ENCODE measurements around the gene MAPRE3.

Gene MAPRE3

DNA sequence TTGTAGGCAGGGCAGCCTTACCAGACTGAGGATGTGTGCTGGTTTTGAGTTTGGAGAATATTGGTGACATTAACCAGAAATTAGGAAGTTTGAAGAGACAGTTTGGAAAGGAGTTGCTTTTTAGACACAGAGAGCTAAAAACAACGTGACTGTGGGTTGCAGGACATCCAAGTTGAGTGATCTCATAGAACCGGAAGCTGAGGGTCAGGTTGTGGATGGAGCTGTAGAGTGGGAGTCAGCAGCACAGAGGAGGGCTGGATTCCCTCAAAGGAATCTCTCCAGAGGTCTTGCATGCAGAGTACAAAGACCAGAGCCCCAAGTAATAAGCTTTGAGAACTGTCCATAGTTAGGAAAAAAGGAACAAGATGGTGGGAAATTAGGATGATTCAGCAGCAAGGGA is 9.3 kb downstream of the MAPRE3 start:
- H3K4me1 ChIP-seq (ENCODE audit: control insufficient read depth in 2 of 2, insufficient read depth in 2 of 2, low read length in 2 of 2): peaks cover 13 to 19% of the 10 kb centered on the region in 2 donors
- no peak overlapping the region for H3K9ac ChIP-seq (ENCODE audit: low read depth in 1 of 2, low read length in 2 of 2)
- no peaks in the 10 kb centered on the region for H3K9me3 ChIP-seq (ENCODE audit: control insufficient read depth in 2 of 2, low read length in 2 of 2)
- no peak overlapping the region for H3K4me3 ChIP-seq (ENCODE audit: low read length in 2 of 2)
- no peaks in the 10 kb centered on the region for H3K27me3 ChIP-seq (ENCODE audit: control insufficient read depth in 2 of 2, insufficient read depth in 2 of 2, low read length in 2 of 2)
- no peaks in the 10 kb centered on the region for H3K36me3 ChIP-seq (ENCODE audit: control insufficient read depth in 2 of 2, insufficient read depth in 2 of 2, low read length in 2 of 2)
- H3K27ac ChIP-seq (ENCODE audit: low read depth in 2 of 2, low read length in 2 of 2): no peak overlapping the region

GRCh38 chr2:26980971-26981370 is 10.5 kb downstream of the MAPRE3 start:
- Histone ChIP-seq H3K27me3 (ENCODE audit: control insufficient read depth in 2 of 2, insufficient read depth in 2 of 2, low read length in 2 of 2) (no peaks in the 10 kb centered on the region), H3K36me3 (ENCODE audit: control insufficient read depth in 2 of 2, insufficient read depth in 2 of 2, low read length in 2 of 2) (no peaks in the 10 kb centered on the region), H3K9me3 (ENCODE audit: control insufficient read depth in 2 of 2, low read length in 2 of 2) (no peaks in the 10 kb centered on the region), H3K27ac (ENCODE audit: low read depth in 2 of 2, low read length in 2 of 2) (no peak overlapping the region), H3K4me1 (ENCODE audit: control insufficient read depth in 2 of 2, insufficient read depth in 2 of 2, low read length in 2 of 2) (peaks cover 13 to 19% of the 10 kb centered on the region in 2 donors), H3K9ac (ENCODE audit: low read depth in 1 of 2, low read length in 2 of 2) (no peak overlapping the region), H3K4me3 (ENCODE audit: low read length in 2 of 2) (no peak overlapping the region)

GRCh38 chr2:26982102-26982742 is 11.8 kb downstream of the MAPRE3 start:
- H3K4me3 ChIP-seq (ENCODE audit: low read length in 2 of 2): peak overlapping the region in 1 of 2 donors; percentile 2
- peak overlapping the region; percentile 23 to 44 for H3K27ac ChIP-seq (ENCODE audit: low read depth in 2 of 2, low read length in 2 of 2)
- H3K4me1 ChIP-seq (ENCODE audit: control insufficient read depth in 2 of 2, insufficient read depth in 2 of 2, low read length in 2 of 2): peaks cover 13 to 19% of the 10 kb centered on the region in 2 donors
- no peaks in the 10 kb centered on the region for H3K27me3 ChIP-seq (ENCODE audit: control insufficient read depth in 2 of 2, insufficient read depth in 2 of 2, low read length in 2 of 2)
- H3K9me3 ChIP-seq (ENCODE audit: control insufficient read depth in 2 of 2, low read length in 2 of 2): no peaks in the 10 kb centered on the region
- no peak overlapping the region for H3K9ac ChIP-seq (ENCODE audit: low read depth in 1 of 2, low read length in 2 of 2)
- H3K36me3 ChIP-seq (ENCODE audit: control insufficient read depth in 2 of 2, insufficient read depth in 2 of 2, low read length in 2 of 2): peaks cover 0 to 7% of the 10 kb centered on the region in 2 donors

DNA sequence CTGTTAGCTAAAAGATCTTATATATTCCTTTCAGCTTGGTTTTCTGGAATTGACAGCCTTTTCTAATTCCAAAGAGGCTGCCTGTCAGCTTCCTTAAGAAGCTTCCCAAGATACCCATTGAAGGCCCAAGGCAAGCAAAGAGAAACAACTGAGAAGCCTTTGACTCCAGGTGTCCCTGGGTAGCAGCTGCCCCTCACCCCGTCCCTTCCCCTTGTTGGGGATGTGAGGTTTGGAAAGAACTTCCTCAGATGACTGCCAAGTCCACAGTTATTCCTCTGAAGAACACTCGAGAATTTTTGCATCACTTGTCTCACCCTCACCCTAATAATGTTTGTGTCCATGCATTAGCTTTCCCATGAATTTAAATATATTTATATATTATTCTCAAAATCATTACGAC is 13.3 kb downstream of the MAPRE3 start:
- H3K27ac ChIP-seq (ENCODE audit: low read depth in 2 of 2, low read length in 2 of 2): no peak overlapping the region
- no peak overlapping the region for H3K9ac ChIP-seq (ENCODE audit: low read depth in 1 of 2, low read length in 2 of 2)

GRCh38 chr2:26985807-26986206 is 15.4 kb downstream of the MAPRE3 start:
- H3K27me3 ChIP-seq (ENCODE audit: control insufficient read depth in 2 of 2, insufficient read depth in 2 of 2, low read length in 2 of 2): no peaks in the 10 kb centered on the region
- peaks cover 9 to 13% of the 10 kb centered on the region in 2 donors for H3K4me1 ChIP-seq (ENCODE audit: control insufficient read depth in 2 of 2, insufficient read depth in 2 of 2, low read length in 2 of 2)
- H3K4me3 ChIP-seq (ENCODE audit: low read length in 2 of 2): no peak overlapping the region
- H3K9me3 ChIP-seq (ENCODE audit: control insufficient read depth in 2 of 2, low read length in 2 of 2): no peaks in the 10 kb centered on the region
- peaks cover 0 to 7% of the 10 kb centered on the region in 2 donors for H3K36me3 ChIP-seq (ENCODE audit: control insufficient read depth in 2 of 2, insufficient read depth in 2 of 2, low read length in 2 of 2)
- H3K27ac ChIP-seq (ENCODE audit: low read depth in 2 of 2, low read length in 2 of 2): no peak overlapping the region
- no peak overlapping the region for H3K9ac ChIP-seq (ENCODE audit: low read depth in 1 of 2, low read length in 2 of 2)

More for the DNA sequence above, 13.3 kb downstream of the MAPRE3 start:
- peaks cover 9 to 13% of the 10 kb centered on the region in 2 donors for H3K4me1 ChIP-seq (ENCODE audit: control insufficient read depth in 2 of 2, insufficient read depth in 2 of 2, low read length in 2 of 2)
- no peak overlapping the region for H3K4me3 ChIP-seq (ENCODE audit: low read length in 2 of 2)
- peaks cover 0 to 7% of the 10 kb centered on the region in 2 donors for H3K36me3 ChIP-seq (ENCODE audit: control insufficient read depth in 2 of 2, insufficient read depth in 2 of 2, low read length in 2 of 2)
- H3K9me3 ChIP-seq (ENCODE audit: control insufficient read depth in 2 of 2, low read length in 2 of 2): no peaks in the 10 kb centered on the region
- no peaks in the 10 kb centered on the region for H3K27me3 ChIP-seq (ENCODE audit: control insufficient read depth in 2 of 2, insufficient read depth in 2 of 2, low read length in 2 of 2)

- Histone ChIP-seq H3K9me3 (ENCODE audit: control insufficient read depth in 2 of 2, low read length in 2 of 2) (no peaks in the 10 kb centered on the region), H3K4me1 (ENCODE audit: control insufficient read depth in 2 of 2, insufficient read depth in 2 of 2, low read length in 2 of 2) (peaks cover 9 to 13% of the 10 kb centered on the region in 2 donors), H3K4me3 (ENCODE audit: low read length in 2 of 2) (no peak overlapping the region), H3K27ac (ENCODE audit: low read depth in 2 of 2, low read length in 2 of 2) (no peak overlapping the region), H3K36me3 (ENCODE audit: control insufficient read depth in 2 of 2, insufficient read depth in 2 of 2, low read length in 2 of 2) (peaks cover 0 to 7% of the 10 kb centered on the region in 2 donors), H3K9ac (ENCODE audit: low read depth in 1 of 2, low read length in 2 of 2) (no peak overlapping the region), H3K27me3 (ENCODE audit: control insufficient read depth in 2 of 2, insufficient read depth in 2 of 2, low read length in 2 of 2) (no peaks in the 10 kb centered on the region)
These were observed 16.1 kb downstream of the MAPRE3 start for GRCh38 chr2:26986576-26986975.

- H3K4me1 ChIP-seq (ENCODE audit: control insufficient read depth in 2 of 2, insufficient read depth in 2 of 2, low read length in 2 of 2): no peaks in the 10 kb centered on the region
- H3K9ac ChIP-seq (ENCODE audit: low read depth in 1 of 2, low read length in 2 of 2): no peak overlapping the region
- H3K36me3 ChIP-seq (ENCODE audit: control insufficient read depth in 2 of 2, insufficient read depth in 2 of 2, low read length in 2 of 2): peaks cover 0 to 7% of the 10 kb centered on the region in 2 donors
- no peak overlapping the region for H3K4me3 ChIP-seq (ENCODE audit: low read length in 2 of 2)
- H3K9me3 ChIP-seq (ENCODE audit: control insufficient read depth in 2 of 2, low read length in 2 of 2): no peaks in the 10 kb centered on the region
- H3K27me3 ChIP-seq (ENCODE audit: control insufficient read depth in 2 of 2, insufficient read depth in 2 of 2, low read length in 2 of 2): no peaks in the 10 kb centered on the region
- no peak overlapping the region for H3K27ac ChIP-seq (ENCODE audit: low read depth in 2 of 2, low read length in 2 of 2)
These were observed 17.8 kb downstream of the MAPRE3 start for GRCh38 chr2:26988058-26988860.

GRCh38 chr2:26989156-26989555 is 18.7 kb downstream of the MAPRE3 start:
- Histone ChIP-seq H3K4me3 (ENCODE audit: low read length in 2 of 2) (no peak overlapping the region), H3K9ac (ENCODE audit: low read depth in 1 of 2, low read length in 2 of 2) (no peak overlapping the region), H3K9me3 (ENCODE audit: control insufficient read depth in 2 of 2, low read length in 2 of 2) (no peaks in the 10 kb centered on the region), H3K27me3 (ENCODE audit: control insufficient read depth in 2 of 2, insufficient read depth in 2 of 2, low read length in 2 of 2) (no peaks in the 10 kb centered on the region), H3K4me1 (ENCODE audit: control insufficient read depth in 2 of 2, insufficient read depth in 2 of 2, low read length in 2 of 2) (no peaks in the 10 kb centered on the region), H3K36me3 (ENCODE audit: control insufficient read depth in 2 of 2, insufficient read depth in 2 of 2, low read length in 2 of 2) (peaks cover 0 to 7% of the 10 kb centered on the region in 2 donors), H3K27ac (ENCODE audit: low read depth in 2 of 2, low read length in 2 of 2) (no peak overlapping the region)

DNA sequence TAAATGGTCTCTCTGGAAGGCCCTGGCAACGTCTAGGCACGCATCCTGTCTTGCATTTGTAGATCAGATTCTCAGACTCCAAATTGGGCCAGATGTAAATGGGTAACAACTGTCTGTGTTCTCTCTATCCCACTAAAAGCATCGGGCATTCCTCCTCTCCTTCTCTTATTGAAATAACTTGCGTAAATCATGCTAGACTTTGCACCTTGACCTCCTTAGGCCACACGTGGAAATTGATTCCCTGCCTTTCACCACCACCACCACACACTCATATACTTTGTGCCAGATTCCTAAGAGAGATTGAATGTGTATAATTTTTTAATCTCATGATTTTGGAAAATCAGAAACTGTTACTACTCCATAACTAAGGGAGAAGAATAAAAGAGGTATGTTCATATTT is 21.3 kb downstream of the MAPRE3 start:
- H3K27ac ChIP-seq (ENCODE audit: low read depth in 2 of 2, low read length in 2 of 2): no peak overlapping the region
- peaks cover 0 to 1% of the 10 kb centered on the region in 2 donors for H3K36me3 ChIP-seq (ENCODE audit: control insufficient read depth in 2 of 2, insufficient read depth in 2 of 2, low read length in 2 of 2)
- H3K4me1 ChIP-seq (ENCODE audit: control insufficient read depth in 2 of 2, insufficient read depth in 2 of 2, low read length in 2 of 2): no peaks in the 10 kb centered on the region
- H3K27me3 ChIP-seq (ENCODE audit: control insufficient read depth in 2 of 2, insufficient read depth in 2 of 2, low read length in 2 of 2): no peaks in the 10 kb centered on the region
- no peak overlapping the region for H3K9ac ChIP-seq (ENCODE audit: low read depth in 1 of 2, low read length in 2 of 2)
- H3K9me3 ChIP-seq (ENCODE audit: control insufficient read depth in 2 of 2, low read length in 2 of 2): no peaks in the 10 kb centered on the region
- H3K4me3 ChIP-seq (ENCODE audit: low read length in 2 of 2): no peak overlapping the region

- no peaks in the 10 kb centered on the region for H3K4me1 ChIP-seq (ENCODE audit: control insufficient read depth in 2 of 2, insufficient read depth in 2 of 2, low read length in 2 of 2)
- H3K9ac ChIP-seq (ENCODE audit: low read depth in 1 of 2, low read length in 2 of 2): no peak overlapping the region
- no peak overlapping the region for H3K27ac ChIP-seq (ENCODE audit: low read depth in 2 of 2, low read length in 2 of 2)
- H3K36me3 ChIP-seq (ENCODE audit: control insufficient read depth in 2 of 2, insufficient read depth in 2 of 2, low read length in 2 of 2): no peaks in the 10 kb centered on the region
- H3K27me3 ChIP-seq (ENCODE audit: control insufficient read depth in 2 of 2, insufficient read depth in 2 of 2, low read length in 2 of 2): no peaks in the 10 kb centered on the region
- no peaks in the 10 kb centered on the region for H3K9me3 ChIP-seq (ENCODE audit: control insufficient read depth in 2 of 2, low read length in 2 of 2)
- no peak overlapping the region for H3K4me3 ChIP-seq (ENCODE audit: low read length in 2 of 2)
These were observed 23.3 kb downstream of the MAPRE3 start for GRCh38 chr2:26993768-26994167.
